Brain microvascular endothelial cell (primary cell): Measurements from ENCODE around the gene NR4A1.

Experiments
- DNase-seq: peaks from one replicate; pipeline ENCODE4 v3.0.0-alpha.2; 2020
- H3K27ac ChIP-seq: fragments of 250-450 bp; sonication (Bioruptor Pico); 2 replicates; pipeline ENCODE4 v1.5.1; 2020; ENCODE audit warnings: mild to moderate bottlenecking, moderate library complexity
- H3K27me3 ChIP-seq: fragments of 250-450 bp; sonication (Bioruptor Pico); replicated peaks from 2 replicates; pipeline ENCODE4 v1.5.1; 2020; ENCODE audit warnings: mild to moderate bottlenecking
- H3K36me3 ChIP-seq: fragments of 250-450 bp; sonication (Bioruptor Pico); replicated peaks from 2 replicates; pipeline ENCODE4 v1.5.1; 2020; ENCODE audit warnings: mild to moderate bottlenecking
- H3K4me3 ChIP-seq: 2 replicates; pipeline ENCODE4 v1.5.1; 2011; ENCODE audit warnings: low read depth, mild to moderate bottlenecking, control low read depth, low read length, moderate library complexity
- CTCF ChIP-seq: IDR thresholded peaks from 2 replicates; pipeline ENCODE4 v1.5.1; 2011; ENCODE audit warnings: low read depth, mild to moderate bottlenecking, moderate library complexity, low read length, control low read depth, inconsistent platforms; ENCODE audit errors: missing control alignments
- in situ Hi-C: cut with HindIII; loops from 2 replicates; pipeline ENCODE4 v1.10.0; 2017; ENCODE audit warnings: low sequenced_read_pairs, low pct_ligation_motif_present

NR4A1 gene

GRCh38 chr12:52005903-52006703, 45.1 kb upstream of the NR4A1 start:
- no peak overlapping the region for H3K27ac ChIP-seq
- no peak for DNase-seq
- in situ Hi-C loops, result no loop called here
- H3K4me3 ChIP-seq, result peak overlapping the region; percentile 64
- peaks cover 16% of the 10 kb centered on the region for H3K27me3 ChIP-seq
- H3K36me3 ChIP-seq, result no peaks in the 10 kb centered on the region
- TF ChIP-seq CTCF, result no peak

GRCh38 chr12:52006726-52007157, 44.5 kb upstream of the NR4A1 start, which contains the start of gene TAMALIN:
Gene TAMALIN, plus strand, starts transcription at chr12:52006946. Its CDS starts 74 bp downstream, at chr12:52007020.
- Histone ChIP-seq H3K36me3 (no peaks in the 10 kb centered on the region), H3K27ac (no peak within 1 kb of the TSS), H3K4me3 (peak within 1 kb of the TSS; percentile 64), H3K27me3 (peaks cover 16% of the 10 kb centered on the region)
- no peak for DNase-seq
- in situ Hi-C loops, result no loop called here
- TF ChIP-seq CTCF, result no peak

- Histone ChIP-seq H3K4me3 (peak overlapping the region; percentile 64), H3K27ac (no peak overlapping the region)
- DNase-seq, result no peak
Measured at GRCh38 chr12:52007158-52007921, 43.9 kb upstream of the NR4A1 start.

GRCh38 chr12:52007982-52008510, 43.2 kb upstream of the NR4A1 start:
- H3K27ac ChIP-seq, result no peak overlapping the region

More at GRCh38 chr12:52007158-52007921, 43.9 kb upstream of the NR4A1 start:
- in situ Hi-C loops, result no loop called here
- Histone ChIP-seq H3K36me3 (no peaks in the 10 kb centered on the region), H3K27me3 (peaks cover 16% of the 10 kb centered on the region)
- no peak for TF ChIP-seq CTCF

More at GRCh38 chr12:52007982-52008510, 43.2 kb upstream of the NR4A1 start:
- Histone ChIP-seq H3K4me3 (peak overlapping the region; percentile 64), H3K27me3 (peaks cover 16% of the 10 kb centered on the region), H3K36me3 (no peaks in the 10 kb centered on the region)
- no peak for TF ChIP-seq CTCF
- DNase-seq, result no peak
- in situ Hi-C loops, result no loop called here
